Neural progenitor cell (in vitro differentiated cells): Measurements from ENCODE around the gene TXNDC9.

Experiments
- CTCF ChIP-seq: fragments of 200-600 bp; sonication (generic); IDR thresholded peaks from 2 replicates; pipeline ENCODE4 v1.5.1; 2017; ENCODE audit warnings: antibody characterized with exemption, mild to moderate bottlenecking
- EZH2 ChIP-seq: fragments of 200-600 bp; sonication (generic); IDR thresholded peaks from 2 replicates; pipeline ENCODE4 v1.6.1; 2017; ENCODE audit warnings: antibody characterized with exemption, mild to moderate bottlenecking, moderate library complexity
- EZH2phosphoT487 ChIP-seq: fragments of 200-600 bp; sonication (generic); IDR thresholded peaks from 2 replicates; pipeline ENCODE4 v1.6.1; 2017; ENCODE audit warnings: antibody characterized with exemption

- TF ChIP-seq CTCF = no peak
- no peak for TF ChIP-seq EZH2
- no peak for TF ChIP-seq EZH2phosphoT487
Measured at GRCh38 chr2:99297994-99298393, 38.1 kb downstream of the TXNDC9 start.
